Panc1 (cell line): ENCODE results near the gene IFT57. TPM values are rescaled to one million over a fixed set of nuclear protein-coding genes. Genes with fewer than 3 reads are reported as not detected.

Experiments used
- ATAC-seq: fragments of 200-7000 bp; cut with Tn5 transposase; 2 replicates; pipeline ENCODE4 v1.9.1; 2020; ENCODE audit warnings: mild to moderate bottlenecking, moderate library complexity
- BruUV-seq: library from RNA; stranded (reverse); fragments of 400-500 nt; replicated peaks from 2 replicates; lab custom pipeline; 2021; lab: Mats Ljungman, UMichigan
- CTCF ChIA-PET: fragments of 300-600 bp; sonication (Branson Sonifier 250); formaldehyde crosslinking; loops from one replicate; lab custom pipeline; 2022; ENCODE audit warnings: antibody characterized with exemption; lab: Charles Lee
- POLR2A ChIA-PET: fragments of 300-600 bp; sonication (Branson Sonifier 250); formaldehyde crosslinking; loops from one replicate; lab custom pipeline; 2022; ENCODE audit warnings: antibody characterized with exemption; lab: Charles Lee
- DNase-seq: peaks from one replicate; pipeline ENCODE4 v3.0.0-alpha.2; 2010; ENCODE audit warnings: low read depth, low spot score
- H3K27ac ChIP-seq: 2 replicates; pipeline ENCODE4 v1.5.1; 2011; ENCODE audit warnings: mild to moderate bottlenecking, low read length, inconsistent platforms
- H3K27me3 ChIP-seq: fragments of 200-500 bp; sonication (Bioruptor generic); 2 replicates; pipeline ENCODE4 v1.6.0; 2014; ENCODE audit warnings: low read length, inconsistent platforms; ENCODE audit not compliant: control insufficient read depth, insufficient read depth
- H3K36me3 ChIP-seq: fragments of 200-500 bp; sonication (Bioruptor generic); 2 replicates; pipeline ENCODE4 v1.5.1; 2014; ENCODE audit warnings: inconsistent platforms, mild to moderate bottlenecking, low read length, moderate library complexity; ENCODE audit not compliant: control insufficient read depth, insufficient read depth
- H3K4me1 ChIP-seq: 2 replicates; pipeline ENCODE4 v1.5.1; 2011; ENCODE audit warnings: inconsistent platforms, mild to moderate bottlenecking, low read length, moderate library complexity; ENCODE audit not compliant: control insufficient read depth, insufficient read depth
- H3K4me3 ChIP-seq, 2 experiments: 2 replicates each; pipeline ENCODE4 v1.5.1; 2011 to 2012; ENCODE audit warnings: low read depth in 2 of 2, low read length in 2 of 2, mild to moderate bottlenecking in 2 of 2, inconsistent platforms in 1 of 2, moderate library complexity in 1 of 2
- H3K9me3 ChIP-seq: fragments of 200-500 bp; sonication (Bioruptor generic); 2 replicates; pipeline ENCODE4 v1.5.1; 2014; ENCODE audit warnings: low read depth, mild to moderate bottlenecking, inconsistent platforms, low read length, moderate library complexity; ENCODE audit not compliant: control insufficient read depth, insufficient read depth
- CTCF ChIP-seq: fragments of 450-650 bp; IDR thresholded peaks from 2 replicates; pipeline ENCODE4 v1.5.1; 2017; ENCODE audit warnings: mild to moderate bottlenecking
- POLR2AphosphoS5 ChIP-seq: IDR thresholded peaks from 2 replicates; pipeline ENCODE4 v1.6.1; 2012; ENCODE audit warnings: mild to moderate bottlenecking, low read depth, low read length, moderate library complexity
- REST ChIP-seq, 2 experiments: IDR thresholded peaks; 2 replicates each; pipeline ENCODE4 v1.6.1; 2011 to 2012; ENCODE audit warnings: low read depth in 2 of 2, control low read depth in 1 of 2, low read length in 1 of 2, mild to moderate bottlenecking in 1 of 2, moderate library complexity in 1 of 2; ENCODE audit not compliant: insufficient read depth in 1 of 2
- SIN3A ChIP-seq: IDR thresholded peaks from 2 replicates; pipeline ENCODE4 v1.6.1; 2012; ENCODE audit warnings: low read depth, mild to moderate bottlenecking, low read length, moderate library complexity, borderline replicate concordance; ENCODE audit not compliant: insufficient read depth
- TCF7L2 ChIP-seq: IDR thresholded peaks from 2 replicates; pipeline ENCODE4 v1.6.1; 2011; ENCODE audit warnings: mild to moderate bottlenecking, low read depth, low read length, inconsistent platforms
- in situ Hi-C: cut with HindIII; loops from 2 replicates; pipeline ENCODE4 v1.10.0; 2016; ENCODE audit warnings: low sequenced_read_pairs, low pct_unique_long_range_greater_than_20kb
- intact Hi-C: fragments of 100-400 bp; cut with micrococcal nuclease; formaldehyde crosslinking; loops from one replicate; pipeline ENCODE4 v1.10.0; 2022; ENCODE audit not compliant: unreplicated experiment
- total RNA-seq: library from RNA; stranded (reverse); gene quantifications from one replicate; pipeline ENCODE4 v1.2.1, GENCODE V29; 2021; ENCODE audit not compliant: unreplicated experiment

Gene IFT57
- total RNA-seq, 1 experiment from 2014 or later = 45.7 TPM

GRCh38 chr3:108159105-108159504, 63.1 kb downstream of the IFT57 start:
- Histone ChIP-seq H3K27me3 (no peaks in the 10 kb centered on the region), H3K4me3 (no peak overlapping the region), H3K9me3 (no peaks in the 10 kb centered on the region), H3K4me1 (no peaks in the 10 kb centered on the region), H3K36me3 (no peaks in the 10 kb centered on the region), H3K27ac (no peak overlapping the region)
- CTCF ChIA-PET = no interaction called here
- POLR2A ChIA-PET = no interaction called here
- no peak for TF ChIP-seq TCF7L2
- no peak for TF ChIP-seq POLR2AphosphoS5
- TF ChIP-seq REST (IDR thresholded peaks at IDR 0.05; ENCODE audit: insufficient read depth in 1 of 2, low read depth in 2 of 2, low read length in 1 of 2) = no peak
- no peak for TF ChIP-seq CTCF
- TF ChIP-seq SIN3A = no peak
- in situ Hi-C loops (no loop called here), intact Hi-C loops (no loop called here)
- no peak for DNase-seq
- no peak for ATAC-seq
- BruUV-seq = no TSS peak

- Histone ChIP-seq H3K4me3 (no peak overlapping the region), H3K27ac (no peak overlapping the region), H3K36me3 (no peaks in the 10 kb centered on the region), H3K4me1 (no peaks in the 10 kb centered on the region), H3K27me3 (no peaks in the 10 kb centered on the region), H3K9me3 (no peaks in the 10 kb centered on the region)
- no peak for TF ChIP-seq CTCF
- TF ChIP-seq REST (IDR thresholded peaks at IDR 0.05; ENCODE audit: insufficient read depth in 1 of 2, low read depth in 2 of 2, low read length in 1 of 2) = no peak
- no peak for TF ChIP-seq SIN3A
- TF ChIP-seq TCF7L2 = no peak
- no peak for TF ChIP-seq POLR2AphosphoS5
- no peak for DNase-seq
- no peak for ATAC-seq
- CTCF ChIA-PET = no interaction called here
- POLR2A ChIA-PET = interaction anchor here (0.7 kb wide), 1 partner anchor 68 kb away, joined by 3 read pairs; no protein-coding TSS in a partner anchor
- no TSS peak for BruUV-seq
- intact Hi-C loops (no loop called here), in situ Hi-C loops (no loop called here)
Measured at GRCh38 chr3:108158251-108158650, 64.0 kb downstream of the IFT57 start.
